Keratinocyte (primary cell): ENCODE data around the gene USP14. TPM values are rescaled to one million over a fixed set of nuclear protein-coding genes. Genes with fewer than 3 reads are reported as not detected.

Experiments
- DNase-seq: peaks from one replicate; pipeline ENCODE4 v3.0.0-alpha.2; 2011; ENCODE audit warnings: low read depth, missing footprints, low spot score
- FAIRE-seq: peaks from 2 replicates; lab custom pipeline; 2011; peaks lifted over from hg19 to GRCh38; lab: Jason Lieb, UNC
- H2AFZ ChIP-seq: 2 replicates; pipeline ENCODE4 v1.6.0; 2012; ENCODE audit warnings: low read length, control low read depth, inconsistent platforms; ENCODE audit not compliant: control insufficient read depth
- H3K27ac ChIP-seq: 2 replicates; pipeline ENCODE4 v1.5.1; 2011; ENCODE audit warnings: low read length; ENCODE audit not compliant: control insufficient read depth, insufficient read depth
- H3K27me3 ChIP-seq: 3 replicates; pipeline ENCODE4 v1.6.0; 2011; ENCODE audit warnings: low read length; ENCODE audit not compliant: control insufficient read depth, insufficient read depth; ENCODE audit errors: extremely low read depth
- H3K36me3 ChIP-seq, 2 experiments: 2 replicates in 1 of 2; 3 replicates in 1 of 2; pipeline ENCODE4 v1.5.1; 2011; ENCODE audit warnings: low read length in 2 of 2, mild to moderate bottlenecking in 1 of 2; ENCODE audit not compliant: control insufficient read depth in 2 of 2, insufficient read depth in 2 of 2; ENCODE audit errors: extremely low read depth in 1 of 2
- H3K4me1 ChIP-seq: 3 replicates; pipeline ENCODE4 v1.5.1; 2011; ENCODE audit warnings: low read length; ENCODE audit not compliant: control insufficient read depth, insufficient read depth; ENCODE audit errors: extremely low read depth
- H3K4me2 ChIP-seq: 3 replicates; pipeline ENCODE4 v1.6.0; 2011; ENCODE audit warnings: low read depth, low read length; ENCODE audit not compliant: control insufficient read depth, insufficient read depth; ENCODE audit errors: extremely low read depth
- H3K4me3 ChIP-seq, 3 experiments: fragments of 200-600 bp in 1 of 3; sonication (generic) in 1 of 3; 2 replicates in 2 of 3; 3 replicates in 1 of 3; pipeline ENCODE4 v1.5.1; 2011 to 2016; ENCODE audit warnings: low read length in 3 of 3, mild to moderate bottlenecking in 3 of 3, control low read depth in 2 of 3, inconsistent platforms in 1 of 3, low read depth in 1 of 3, mixed read lengths in 1 of 3, mixed run types in 1 of 3, moderate library complexity in 1 of 3; ENCODE audit not compliant: control insufficient read depth in 2 of 3, insufficient read depth in 2 of 3; ENCODE audit errors: extremely low read depth in 1 of 3
- H3K79me2 ChIP-seq: 2 replicates; pipeline ENCODE4 v1.6.0; 2012; ENCODE audit warnings: low read length; ENCODE audit not compliant: control insufficient read depth, insufficient read depth
- H3K9ac ChIP-seq: 3 replicates; pipeline ENCODE4 v1.6.0; 2011; ENCODE audit warnings: low read length; ENCODE audit not compliant: control insufficient read depth, insufficient read depth; ENCODE audit errors: extremely low read depth
- H3K9me1 ChIP-seq: 3 replicates; pipeline ENCODE4 v1.6.0; 2011; ENCODE audit warnings: low read length; ENCODE audit not compliant: control insufficient read depth, insufficient read depth; ENCODE audit errors: extremely low read depth
- H3K9me3 ChIP-seq: 2 replicates; pipeline ENCODE4 v1.5.1; 2012; ENCODE audit warnings: low read depth, low read length; ENCODE audit not compliant: control insufficient read depth
- H4K20me1 ChIP-seq: 3 replicates; pipeline ENCODE4 v1.6.0; 2011; ENCODE audit warnings: low read length; ENCODE audit not compliant: control insufficient read depth, insufficient read depth; ENCODE audit errors: extremely low read depth
- EZH2 ChIP-seq: IDR thresholded peaks from one replicate; pipeline ENCODE4 v1.6.1; 2012; ENCODE audit warnings: inconsistent platforms, mild to moderate bottlenecking, low read length, moderate library complexity
- dilution Hi-C: fragments of 300-500 bp; cut with MboI; formaldehyde crosslinking; loops from one replicate; pipeline ENCODE4 v1.7.0; 2020; ENCODE audit warnings: low sequenced_read_pairs; ENCODE audit not compliant: extremely low pct_ligation_motif_present
- polyA plus RNA-seq, 5 experiments: library from polyadenylated mRNA; depleted of rRNA in 3 of 5; stranded (reverse) in 3 of 5; stranded (forward) in 1 of 5; unstranded in 1 of 5; fragments of >200 nt; gene quantifications; 1 replicate in 1 of 5; 2 replicates in 3 of 5; 3 replicates in 1 of 5; pipeline versions ENCODE4 v1.2.1 to v1.2.3, GENCODE V29; 2011 to 2012; ENCODE audit warnings: missing spikeins in 2 of 5, low read depth in 1 of 5, low replicate concordance in 1 of 5
- TF ChIP-seq, protein P1 (sequence below), 3 experiments: IDR thresholded peaks in 1 of 3; conservative IDR thresholded peaks in 1 of 3; optimal IDR thresholded peaks in 1 of 3; 2 replicates in 2 of 3; 3 replicates in 1 of 3; pipeline versions ENCODE3 to v1.5.1; 2011; ENCODE audit warnings: low read length in 3 of 3, mild to moderate bottlenecking in 3 of 3, moderate library complexity in 2 of 3, control low read depth in 1 of 3, inconsistent platforms in 1 of 3; ENCODE audit not compliant: insufficient read depth in 2 of 3; ENCODE audit errors: extremely low read depth in 1 of 3

USP14 gene
- polyA plus RNA-seq, 1 donor (not counting 4 experiments of a cell fraction or from before 2014, with no cell fraction given): 62.5 TPM

DNA sequence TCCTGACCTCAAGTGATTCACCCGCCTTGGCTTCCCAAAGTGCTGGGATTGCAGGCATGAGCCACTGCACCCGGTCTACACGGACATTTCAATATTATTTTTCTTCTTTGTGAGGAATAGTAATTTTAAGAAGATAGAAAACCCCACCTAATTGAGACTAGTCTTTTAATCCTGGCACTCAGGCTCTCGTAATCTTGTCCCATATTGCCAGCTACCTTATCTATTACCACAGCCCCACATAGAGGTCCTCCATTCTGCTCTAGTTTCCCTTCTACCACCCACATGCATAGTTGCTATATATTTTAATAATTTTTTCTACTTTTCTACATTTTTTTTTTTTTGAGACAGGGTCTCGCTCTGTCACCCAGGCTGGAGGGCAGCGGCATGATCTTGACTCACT is 9.5 kb upstream of the USP14 start:
- no peaks in the 10 kb centered on the region for H4K20me1 ChIP-seq
- no peaks in the 10 kb centered on the region for H3K4me1 ChIP-seq
- no peak overlapping the region for H3K4me2 ChIP-seq
- H3K9me3 ChIP-seq: no peaks in the 10 kb centered on the region
- no peak for TF ChIP-seq EZH2
- TF ChIP-seq, protein P1, sequence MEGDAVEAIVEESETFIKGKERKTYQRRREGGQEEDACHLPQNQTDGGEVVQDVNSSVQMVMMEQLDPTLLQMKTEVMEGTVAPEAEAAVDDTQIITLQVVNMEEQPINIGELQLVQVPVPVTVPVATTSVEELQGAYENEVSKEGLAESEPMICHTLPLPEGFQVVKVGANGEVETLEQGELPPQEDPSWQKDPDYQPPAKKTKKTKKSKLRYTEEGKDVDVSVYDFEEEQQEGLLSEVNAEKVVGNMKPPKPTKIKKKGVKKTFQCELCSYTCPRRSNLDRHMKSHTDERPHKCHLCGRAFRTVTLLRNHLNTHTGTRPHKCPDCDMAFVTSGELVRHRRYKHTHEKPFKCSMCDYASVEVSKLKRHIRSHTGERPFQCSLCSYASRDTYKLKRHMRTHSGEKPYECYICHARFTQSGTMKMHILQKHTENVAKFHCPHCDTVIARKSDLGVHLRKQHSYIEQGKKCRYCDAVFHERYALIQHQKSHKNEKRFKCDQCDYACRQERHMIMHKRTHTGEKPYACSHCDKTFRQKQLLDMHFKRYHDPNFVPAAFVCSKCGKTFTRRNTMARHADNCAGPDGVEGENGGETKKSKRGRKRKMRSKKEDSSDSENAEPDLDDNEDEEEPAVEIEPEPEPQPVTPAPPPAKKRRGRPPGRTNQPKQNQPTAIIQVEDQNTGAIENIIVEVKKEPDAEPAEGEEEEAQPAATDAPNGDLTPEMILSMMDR (optimal IDR thresholded peaks at IDR 0.05 in 1 of 3, IDR thresholded peaks at IDR 0.05 in 1 of 3, conservative IDR thresholded peaks at IDR 0.05 in 1 of 3; ENCODE audit: extremely low read depth in 1 of 3, insufficient read depth in 2 of 3, low read length in 3 of 3): no peak
- no peaks in the 10 kb centered on the region for H3K27me3 ChIP-seq
- H2AFZ ChIP-seq: no peak overlapping the region
- no peak overlapping the region for H3K9ac ChIP-seq
- FAIRE-seq (no peak), DNase-seq (no peak)
- no peaks in the 10 kb centered on the region for H3K36me3 ChIP-seq
- dilution Hi-C loops: no loop called here
- H3K27ac ChIP-seq: no peak overlapping the region
- H3K9me1 ChIP-seq: no peaks in the 10 kb centered on the region
- no peaks in the 10 kb centered on the region for H3K79me2 ChIP-seq
- no peak overlapping the region for H3K4me3 ChIP-seq

DNA sequence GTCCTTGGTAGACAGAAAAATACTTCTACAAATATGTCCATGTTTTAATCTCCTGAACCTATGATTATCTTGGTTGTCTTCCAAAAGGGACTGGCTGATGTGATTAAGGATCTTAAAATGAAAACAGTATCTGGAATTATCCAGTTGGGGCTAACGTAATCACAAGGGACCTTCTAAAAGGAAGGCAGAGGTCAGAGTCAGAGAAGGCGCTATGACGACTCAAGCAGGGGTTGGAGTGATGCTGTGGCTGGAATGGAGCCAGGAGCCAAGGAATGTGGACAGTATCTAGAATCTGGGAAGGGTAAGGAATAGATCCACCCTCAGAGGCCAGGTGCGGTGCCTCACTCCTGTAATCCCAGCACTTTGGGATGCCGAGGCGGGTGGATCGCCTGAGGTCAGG is 4.2 kb upstream of the USP14 start:
- Histone ChIP-seq H3K4me2 (no peak overlapping the region), H3K4me3 (no peak overlapping the region), H3K79me2 (peaks cover 7% of the 10 kb centered on the region), H3K9me3 (no peaks in the 10 kb centered on the region), H4K20me1 (no peaks in the 10 kb centered on the region), H3K27me3 (no peaks in the 10 kb centered on the region), H3K4me1 (no peaks in the 10 kb centered on the region), H3K9me1 (no peaks in the 10 kb centered on the region), H2AFZ (no peak overlapping the region), H3K36me3 (no peaks in the 10 kb centered on the region), H3K9ac (no peak overlapping the region), H3K27ac (no peak overlapping the region)
- dilution Hi-C loops: no loop called here
- TF ChIP-seq EZH2: no peak
- TF ChIP-seq, protein P1 (optimal IDR thresholded peaks at IDR 0.05 in 1 of 3, IDR thresholded peaks at IDR 0.05 in 1 of 3, conservative IDR thresholded peaks at IDR 0.05 in 1 of 3; ENCODE audit: extremely low read depth in 1 of 3, insufficient read depth in 2 of 3, low read length in 3 of 3): no peak
- FAIRE-seq: no peak
- no peak for DNase-seq
